Measurements from ENCODE around the gene MAP2K5.

The MAP2K5 gene

GRCh38 chr15:67838789-67839332 lies 296.4 kb downstream of the MAP2K5 start:
- peak; percentile 75 for DNase-seq (ENCODE audit: low spot score)

GRCh38 chr15:67839499-67839928 lies 297.0 kb downstream of the MAP2K5 start:
- no peak for DNase-seq (ENCODE audit: low spot score)

DNA sequence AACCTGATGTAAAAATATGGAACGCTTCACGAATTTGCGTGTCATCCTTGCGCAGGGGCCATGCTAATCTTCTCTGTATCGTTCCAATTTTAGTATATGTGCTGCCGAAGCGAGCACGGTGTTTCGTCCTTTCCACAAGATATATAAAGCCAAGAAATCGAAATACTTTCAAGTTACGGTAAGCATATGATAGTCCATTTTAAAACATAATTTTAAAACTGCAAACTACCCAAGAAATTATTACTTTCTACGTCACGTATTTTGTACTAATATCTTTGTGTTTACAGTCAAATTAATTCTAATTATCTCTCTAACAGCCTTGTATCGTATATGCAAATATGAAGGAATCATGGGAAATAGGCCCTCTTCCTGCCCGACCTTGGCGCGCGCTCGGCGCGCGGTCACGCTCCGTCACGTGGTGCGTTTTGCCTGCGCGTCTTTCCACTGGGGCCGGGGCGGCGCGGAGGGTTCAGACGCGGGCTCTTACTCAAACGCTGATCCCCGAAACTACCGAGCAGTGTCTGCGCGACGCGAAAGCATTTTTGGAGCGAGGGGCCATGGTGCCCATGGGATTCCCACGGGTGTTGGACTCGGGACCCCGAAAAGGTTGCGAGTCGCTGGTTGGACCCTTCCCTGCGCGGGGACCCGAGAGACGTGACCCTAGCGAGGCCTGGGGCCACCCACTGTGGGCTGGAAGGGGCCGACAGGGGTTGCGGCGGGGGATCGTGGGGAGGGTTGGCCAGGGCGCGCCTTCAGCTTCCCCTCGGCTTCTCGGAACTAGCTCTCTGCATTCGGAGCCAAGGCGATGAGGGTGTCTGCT lies 297.6 kb downstream of the MAP2K5 start, which contains the start of gene RNU6-1:
Gene RNU6-1, minus strand, starts transcription at position 117 of the 820 bp plus-strand sequence.
- peak; percentile 91 for DNase-seq (ENCODE audit: low spot score)

DNA sequence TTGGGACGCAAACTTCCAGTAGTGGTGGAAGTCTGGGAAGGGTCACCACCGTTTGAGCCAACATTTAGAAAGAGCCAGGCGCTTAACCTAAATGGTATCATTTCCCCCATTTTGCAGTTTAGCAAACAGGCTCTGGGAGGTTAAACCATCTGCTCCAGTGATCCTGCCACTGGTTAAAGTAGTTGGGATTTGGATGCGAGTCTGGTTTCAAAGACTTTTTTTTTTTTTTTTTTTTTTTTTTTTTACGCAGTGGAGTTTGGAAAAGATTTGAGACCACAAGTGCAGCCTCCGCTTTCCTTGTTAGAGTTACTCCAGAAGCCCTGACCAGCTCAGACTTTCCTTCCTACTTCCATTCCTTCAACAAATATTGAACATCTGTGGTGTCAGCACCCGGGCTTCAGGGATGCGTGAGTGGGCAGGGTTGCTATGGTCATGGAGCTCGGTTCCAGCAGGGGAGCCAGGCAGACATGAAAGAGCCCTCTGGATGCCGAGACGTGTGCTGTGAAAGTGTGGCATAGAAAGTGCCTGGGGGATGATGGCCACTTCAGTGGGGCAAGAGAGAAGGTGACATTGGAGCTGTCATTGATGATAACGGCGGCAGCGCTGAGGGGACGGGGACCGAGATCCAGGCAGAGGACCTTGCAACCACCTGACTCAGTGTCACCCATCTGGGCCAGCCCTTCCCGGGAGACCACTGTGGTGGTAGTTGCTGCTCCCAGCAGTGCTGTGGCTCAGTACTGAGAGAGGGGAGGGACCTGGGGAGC lies 298.4 kb downstream of the MAP2K5 start:
- DNase-seq (ENCODE audit: low spot score): no peak

DNA sequence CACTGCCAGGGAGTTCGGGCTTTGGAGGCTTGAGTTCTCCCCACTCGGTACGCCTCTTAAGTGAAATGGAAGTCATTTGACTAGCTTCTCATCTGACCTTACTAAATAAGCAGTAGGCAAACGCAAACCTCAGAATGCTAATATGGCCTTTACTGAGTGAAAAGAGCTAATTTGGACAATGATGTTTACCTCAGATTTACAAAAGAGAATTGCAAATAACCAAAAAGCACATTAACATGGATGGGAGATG lies 298.9 kb downstream of the MAP2K5 start:
- DNase-seq (ENCODE audit: low spot score): no peak

DNA sequence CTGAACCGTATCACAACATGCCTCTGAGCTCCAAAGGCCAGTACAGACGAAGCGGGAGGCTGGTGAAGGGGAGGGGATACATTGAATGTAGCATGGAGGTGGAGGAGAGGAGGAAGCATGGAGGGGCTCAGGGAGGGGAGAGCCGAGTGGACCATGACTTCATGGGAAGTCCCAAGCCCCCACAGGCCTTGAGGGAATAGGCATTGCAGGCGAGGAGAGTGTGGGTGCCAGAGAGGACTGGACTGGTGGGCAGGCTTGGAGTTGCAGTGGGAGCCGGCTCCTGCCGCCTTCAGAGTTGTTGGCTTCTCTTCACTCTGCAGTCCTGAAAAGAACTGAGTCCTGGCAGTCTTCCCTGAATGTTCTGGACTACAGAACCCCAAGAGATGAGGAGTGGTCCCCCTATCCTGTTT lies 300.6 kb downstream of the MAP2K5 start:
- no peak for DNase-seq (ENCODE audit: low spot score)

DNA sequence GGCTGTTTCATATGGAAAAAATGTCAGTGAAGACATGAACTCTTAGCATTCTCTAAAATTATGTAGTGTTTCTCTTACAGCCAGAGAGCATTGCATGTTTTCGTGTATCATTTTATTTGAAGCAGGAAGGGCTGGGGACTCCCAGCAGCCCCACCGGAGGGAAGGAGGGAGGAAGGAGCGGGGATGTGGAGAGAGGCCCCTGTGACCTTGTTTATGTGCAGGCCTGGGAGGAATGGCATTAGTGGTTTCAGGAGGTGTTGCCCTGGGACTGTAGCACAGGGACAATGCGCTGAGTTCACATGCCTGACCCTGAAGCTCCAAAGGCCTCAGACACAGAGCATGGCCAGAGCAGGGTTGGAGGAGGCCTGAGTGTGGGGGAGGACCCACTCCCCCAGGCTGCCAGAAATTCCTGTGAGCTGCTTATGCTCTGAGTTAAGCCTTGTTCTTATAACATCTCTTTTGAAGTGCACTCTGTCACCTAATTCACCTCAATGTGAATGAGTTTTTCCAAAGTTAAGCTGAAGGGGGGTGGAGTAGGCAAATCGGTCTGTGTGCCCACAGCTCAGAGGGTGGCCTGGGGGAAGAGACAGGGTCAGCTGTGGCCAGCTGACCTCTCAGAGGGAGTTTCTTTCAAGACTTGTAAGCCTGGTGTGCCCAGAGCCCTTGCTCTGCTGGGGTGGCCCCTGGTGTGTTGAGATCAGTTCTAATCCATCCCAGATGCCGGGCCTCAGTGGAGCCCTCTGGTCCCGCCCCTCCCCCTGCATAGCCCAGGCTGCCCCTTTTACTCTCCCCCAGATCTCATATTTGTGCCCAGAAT lies 301.3 kb downstream of the MAP2K5 start:
- no peak for DNase-seq (ENCODE audit: low spot score)

DNA sequence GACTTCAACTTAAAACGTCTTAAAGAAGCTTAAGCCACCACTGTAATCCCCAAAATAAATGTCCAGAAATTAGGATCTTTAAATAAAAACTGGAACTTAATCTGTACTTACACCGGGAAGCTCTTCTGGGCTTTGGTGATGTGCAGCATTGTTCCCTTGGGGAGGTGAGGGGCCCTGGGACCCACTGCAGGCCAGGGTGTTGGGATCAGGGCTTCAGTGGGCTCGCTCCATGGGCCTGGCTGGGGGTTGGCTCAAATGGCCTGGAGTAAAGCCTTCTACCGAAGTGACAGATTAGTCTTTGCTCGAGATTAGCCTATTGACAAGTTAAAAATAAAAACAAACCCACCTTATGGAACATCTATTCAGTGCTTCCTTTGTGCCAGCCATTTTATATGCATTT lies 303.5 kb downstream of the MAP2K5 start:
- DNase-seq (ENCODE audit: low spot score): no peak

DNA sequence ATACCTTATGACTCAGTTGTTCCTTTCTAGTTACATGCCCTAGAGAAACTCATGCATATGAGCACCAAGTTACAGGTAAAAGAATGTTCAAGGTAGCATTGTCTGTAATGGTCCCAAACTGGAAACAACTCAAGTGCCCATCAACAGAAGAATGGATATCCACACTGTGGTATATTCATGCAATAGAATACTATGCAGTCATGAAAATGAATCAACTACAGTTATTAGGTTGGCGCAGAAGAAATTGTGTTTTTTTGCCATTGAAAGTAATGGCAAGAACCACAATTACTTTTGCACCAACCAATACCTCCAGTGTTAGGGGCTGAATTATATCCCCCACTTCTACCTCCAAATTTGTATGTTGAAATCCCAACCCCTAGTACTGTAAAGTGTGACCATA lies 307.0 kb downstream of the MAP2K5 start:
- DNase-seq (ENCODE audit: low spot score): no peak

- DNase-seq (ENCODE audit: low spot score): no peak
Measured at GRCh38 chr15:67850336-67850735, 307.8 kb downstream of the MAP2K5 start.

DNA sequence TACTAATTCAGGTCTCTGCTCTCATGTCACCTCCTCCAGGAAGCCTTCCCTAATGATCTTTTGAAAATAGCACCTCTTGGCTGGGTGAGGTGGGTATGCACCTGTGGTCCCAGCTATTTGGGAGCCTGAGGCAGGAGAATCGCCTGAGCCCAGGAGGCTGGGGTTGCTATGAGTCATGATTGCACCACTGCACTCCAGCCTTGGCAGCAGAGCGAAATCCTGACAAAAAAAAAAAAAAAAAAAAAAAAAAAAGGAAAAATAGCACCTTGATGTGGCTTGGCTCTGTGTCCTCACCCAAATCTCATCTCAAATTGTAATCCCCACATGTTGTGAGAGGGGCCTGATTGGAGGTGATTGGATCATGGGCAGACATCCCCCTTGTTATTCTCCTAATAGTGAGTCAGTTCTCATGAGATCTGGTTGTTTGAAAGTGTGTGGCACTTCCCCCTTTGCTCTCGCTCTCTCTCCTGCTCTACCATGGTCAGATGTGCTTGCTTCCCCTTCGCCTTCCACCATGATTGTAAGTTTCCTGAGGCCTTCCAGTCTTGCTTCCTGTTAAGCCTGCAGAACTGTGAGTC lies 308.6 kb downstream of the MAP2K5 start:
- DNase-seq (ENCODE audit: low spot score): no peak

GRCh38 chr15:67852418-67852817 lies 309.9 kb downstream of the MAP2K5 start:
- DNase-seq (ENCODE audit: low spot score): no peak

GRCh38 chr15:67853454-67853853 lies 311.0 kb downstream of the MAP2K5 start:
- no peak for DNase-seq (ENCODE audit: low spot score)

- no peak for DNase-seq (ENCODE audit: low spot score)
Measured at GRCh38 chr15:67854358-67854757, 311.9 kb downstream of the MAP2K5 start.

- DNase-seq (ENCODE audit: low spot score): no peak
Measured at GRCh38 chr15:67855842-67856241, 313.3 kb downstream of the MAP2K5 start.

All from iPS-NIHi11 (cell line).